HCT116 (cell line): ENCODE measurements around the gene GSTM1. TPM values are rescaled to one million over a fixed set of nuclear protein-coding genes. Genes with fewer than 3 reads are reported as not detected.

Experiments
- ATAC-seq: fragments of 200-7000 bp; cut with Tn5 transposase; 2 replicates; pipeline ENCODE4 v1.9.1; 2020; ENCODE audit warnings: mild to moderate bottlenecking, moderate library complexity
- BruUV-seq: library from RNA; stranded (reverse); fragments of 400-500 nt; replicated peaks from 2 replicates; lab custom pipeline; 2021; lab: Mats Ljungman, UMichigan
- CTCF ChIA-PET: fragments of 300-600 bp; sonication (Branson Sonifier 250); formaldehyde crosslinking; loops from one replicate; lab custom pipeline; 2021; ENCODE audit warnings: antibody characterized with exemption; lab: Charles Lee
- POLR2A ChIA-PET: fragments of 300-600, 350-600 bp; sonication (Branson Sonifier 250); formaldehyde crosslinking; loops from one replicate; lab custom pipeline; 2021; ENCODE audit warnings: antibody characterized with exemption; lab: Charles Lee
- RAD21 ChIA-PET, 2 experiments: fragments of 300-600 bp; sonication (Branson Sonifier 250); formaldehyde crosslinking; loops; one replicate each; lab custom pipeline; 2023; ENCODE audit warnings: low total read pairs in 2 of 2; ENCODE audit not compliant: uncharacterized antibody in 2 of 2, unreplicated experiment in 2 of 2, low non-redundant PET in 1 of 2; lab: Charles Lee
- DNase-seq: peaks from one replicate; pipeline ENCODE4 v3.0.0-alpha.2; 2010; ENCODE audit warnings: low read depth, low spot score
- H2AFZ ChIP-seq: fragments of 200-600 bp; shearing (Covaris generic), sonication (generic); 2 replicates; pipeline ENCODE4 v1.6.1; 2017; ENCODE audit warnings: low read depth, mixed run types, mixed read lengths, antibody characterized with exemption, low read length; ENCODE audit not compliant: poor library complexity, severe bottlenecking
- H3K27ac ChIP-seq: 2 replicates; pipeline ENCODE4 v1.5.1; 2012; ENCODE audit warnings: low read depth, low read length
- H3K27me3 ChIP-seq: fragments of 200-600 bp; sonication (generic); 2 replicates; pipeline ENCODE4 v1.6.1; 2016; ENCODE audit warnings: mixed run types, low read length, mixed read lengths; ENCODE audit not compliant: insufficient read depth
- H3K36me3 ChIP-seq, 2 experiments: fragments of 200-500 bp in 1 of 2; fragments of 200-600 bp in 1 of 2; sonication (Bioruptor generic) in 1 of 2; sonication (generic) in 1 of 2; 2 replicates each; pipeline versions ENCODE4 v1.5.1 to v1.6.1; 2014 to 2016; ENCODE audit warnings: low read length in 2 of 2, inconsistent platforms in 1 of 2, mixed read lengths in 1 of 2, mixed run types in 1 of 2; ENCODE audit not compliant: insufficient read depth in 2 of 2, control insufficient read depth in 1 of 2
- H3K4me1 ChIP-seq, 2 experiments: fragments of 200-600 bp in 1 of 2; sonication (generic) in 1 of 2; 2 replicates each; pipeline versions ENCODE4 v1.5.1 to v1.6.1; 2012 to 2017; ENCODE audit warnings: low read length in 2 of 2, inconsistent platforms in 1 of 2, mild to moderate bottlenecking in 1 of 2, mixed read lengths in 1 of 2, mixed run types in 1 of 2, moderate library complexity in 1 of 2; ENCODE audit not compliant: insufficient read depth in 2 of 2, control insufficient read depth in 1 of 2
- H3K4me2 ChIP-seq: fragments of 200-600 bp; sonication (generic); 2 replicates; pipeline ENCODE4 v1.6.1; 2017; ENCODE audit warnings: mixed run types, low read length, mixed read lengths
- H3K4me3 ChIP-seq, 2 experiments: fragments of 200-600 bp in 1 of 2; sonication (generic) in 1 of 2; replicated peaks in 1 of 2; 2 replicates each; pipeline ENCODE4 v1.5.1; 2011 to 2016; ENCODE audit warnings: low read length in 2 of 2, control low read depth in 1 of 2, low read depth in 1 of 2, mild to moderate bottlenecking in 1 of 2, mixed read lengths in 1 of 2, mixed run types in 1 of 2
- H3K79me2 ChIP-seq: fragments of 200-600 bp; sonication (generic); 2 replicates; pipeline ENCODE4 v1.6.1; 2017; ENCODE audit warnings: mild to moderate bottlenecking, mixed run types, low read length, moderate library complexity, mixed read lengths; ENCODE audit not compliant: insufficient read depth
- H3K9ac ChIP-seq: fragments of 200-600 bp; sonication (generic); 2 replicates; pipeline ENCODE4 v1.6.1; 2016; ENCODE audit warnings: low read length, mixed read lengths
- H3K9me2 ChIP-seq: fragments of 200-600 bp; sonication (generic), shearing (Covaris generic); 2 replicates; pipeline ENCODE4 v1.6.1; 2017; ENCODE audit warnings: mixed run types, mild to moderate bottlenecking, moderate library complexity; ENCODE audit not compliant: insufficient read depth
- H3K9me3 ChIP-seq, 2 experiments: fragments of 200-500 bp in 1 of 2; fragments of 200-600 bp in 1 of 2; sonication (Bioruptor generic) in 1 of 2; sonication (generic) in 1 of 2; 2 replicates each; pipeline ENCODE4 v1.6.1; 2014 to 2017; ENCODE audit warnings: low read length in 2 of 2, mixed read lengths in 2 of 2, inconsistent platforms in 1 of 2, low read depth in 1 of 2, mild to moderate bottlenecking in 1 of 2, mixed run types in 1 of 2, moderate library complexity in 1 of 2; ENCODE audit not compliant: control insufficient read depth in 1 of 2, insufficient read depth in 1 of 2
- H4K20me1 ChIP-seq: fragments of 200-600 bp; sonication (generic), shearing (Covaris generic); 2 replicates; pipeline ENCODE4 v1.6.1; 2017; ENCODE audit warnings: mixed run types, mild to moderate bottlenecking, moderate library complexity; ENCODE audit not compliant: insufficient read depth
- EGR1 ChIP-seq: IDR thresholded peaks from 2 replicates; pipeline ENCODE4 v1.6.1; 2012; ENCODE audit warnings: low read depth
- ELF1 ChIP-seq: IDR thresholded peaks from 2 replicates; pipeline ENCODE4 v1.6.1; 2012; ENCODE audit warnings: low read depth, borderline replicate concordance
- FOSL1 ChIP-seq: IDR thresholded peaks from 2 replicates; pipeline ENCODE4 v1.6.1; 2012; ENCODE audit warnings: low read depth
- POLR2A ChIP-seq: IDR thresholded peaks from 2 replicates; pipeline ENCODE4 v1.7.0; 2011; ENCODE audit warnings: borderline replicate concordance; ENCODE audit not compliant: insufficient read depth, insufficient read length; ENCODE audit errors: extremely low read depth
- RAD21 ChIP-seq: IDR thresholded peaks from 2 replicates; pipeline ENCODE4 v1.6.1; 2012; ENCODE audit warnings: low read depth, mild to moderate bottlenecking
- SIN3A ChIP-seq: IDR thresholded peaks from 2 replicates; pipeline ENCODE4 v1.6.1; 2012; ENCODE audit warnings: low read depth
- ZNF274 ChIP-seq: fragments of 200-500 bp; sonication (Bioruptor generic); IDR thresholded peaks from 2 replicates; pipeline ENCODE4 v1.6.1; 2014; ENCODE audit warnings: mild to moderate bottlenecking, low read depth, low read length, inconsistent platforms
- intact Hi-C: fragments of 100-400 bp; cut with micrococcal nuclease; formaldehyde crosslinking; loops from 2 replicates; pipeline ENCODE4 v1.10.0; 2022
- total RNA-seq: library from RNA; stranded (reverse); gene quantifications from one replicate; pipeline ENCODE4 v1.2.1, GENCODE V29; 2021; ENCODE audit not compliant: unreplicated experiment

Gene GSTM1
- total RNA-seq, 1 experiment from 2014 or later, result not detected

GRCh38 chr1:109733236-109733870, 45.7 kb downstream of the GSTM1 start:
- BruUV-seq, result no TSS peak
- H2AFZ ChIP-seq, result no peak overlapping the region

GRCh38 chr1:109739738-109740614, 52.4 kb downstream of the GSTM1 start:
- H3K4me1 ChIP-seq, result no peaks in the 10 kb centered on the region
- DNase-seq (no peak), ATAC-seq (no peak)
- H3K4me3 ChIP-seq, result no peak overlapping the region
- no peaks in the 10 kb centered on the region for H3K79me2 ChIP-seq
- intact Hi-C loops, result no loop called here
- no peaks in the 10 kb centered on the region for H4K20me1 ChIP-seq
- ChIA-PET POLR2A (no interaction called here), CTCF (no interaction called here), RAD21 (no interaction called here)
- no peak overlapping the region for H3K4me2 ChIP-seq
- BruUV-seq, result no TSS peak
- no peaks in the 10 kb centered on the region for H3K9me3 ChIP-seq
- TF ChIP-seq SIN3A, result no peak
- no peak for TF ChIP-seq FOSL1
- H3K9ac ChIP-seq, result no peak overlapping the region
- H3K9me2 ChIP-seq, result no peaks in the 10 kb centered on the region
- H2AFZ ChIP-seq, result no peak overlapping the region
- no peaks in the 10 kb centered on the region for H3K36me3 ChIP-seq
- H3K27me3 ChIP-seq, result 0 out of 2 replicates have a peak, but pooled peaks cover 4% of the 10 kb centered on the region
- no peak overlapping the region for H3K27ac ChIP-seq

More at GRCh38 chr1:109733236-109733870, 45.7 kb downstream of the GSTM1 start:
- no peak overlapping the region for H3K9ac ChIP-seq
- DNase-seq (no peak), ATAC-seq (no peak)
- ChIA-PET CTCF (no interaction called here), RAD21 (no interaction called here), POLR2A (no interaction called here)
- H3K9me2 ChIP-seq, result no peaks in the 10 kb centered on the region
- no peaks in the 10 kb centered on the region for H3K79me2 ChIP-seq
- no peak overlapping the region for H3K4me3 ChIP-seq
- intact Hi-C loops, result no loop called here
- no peaks in the 10 kb centered on the region for H4K20me1 ChIP-seq
- H3K36me3 ChIP-seq, result no peaks in the 10 kb centered on the region
- H3K4me1 ChIP-seq, result peaks cover 3 to 6% of the 10 kb centered on the region in 2 experiments; a peak in 2 of 4 replicates
- 0 out of 2 replicates have a peak, but pooled peaks cover 4% of the 10 kb centered on the region for H3K27me3 ChIP-seq
- H3K4me2 ChIP-seq, result no peak overlapping the region
- H3K27ac ChIP-seq, result no peak overlapping the region
- TF ChIP-seq EGR1, result no peak
- no peak for TF ChIP-seq FOSL1
- no peak for TF ChIP-seq ELF1
- no peak for TF ChIP-seq POLR2A
- no peak for TF ChIP-seq ZNF274
- TF ChIP-seq RAD21, result no peak
- no peaks in the 10 kb centered on the region for H3K9me3 ChIP-seq
